Measurements from ENCODE around the gene INAFM2. TPM values are rescaled to one million over a fixed set of nuclear protein-coding genes. Genes with fewer than 3 reads are reported as not detected.

The INAFM2 gene
- total RNA-seq, 1 experiment from 2014 or later, result 8.8 TPM

DNA sequence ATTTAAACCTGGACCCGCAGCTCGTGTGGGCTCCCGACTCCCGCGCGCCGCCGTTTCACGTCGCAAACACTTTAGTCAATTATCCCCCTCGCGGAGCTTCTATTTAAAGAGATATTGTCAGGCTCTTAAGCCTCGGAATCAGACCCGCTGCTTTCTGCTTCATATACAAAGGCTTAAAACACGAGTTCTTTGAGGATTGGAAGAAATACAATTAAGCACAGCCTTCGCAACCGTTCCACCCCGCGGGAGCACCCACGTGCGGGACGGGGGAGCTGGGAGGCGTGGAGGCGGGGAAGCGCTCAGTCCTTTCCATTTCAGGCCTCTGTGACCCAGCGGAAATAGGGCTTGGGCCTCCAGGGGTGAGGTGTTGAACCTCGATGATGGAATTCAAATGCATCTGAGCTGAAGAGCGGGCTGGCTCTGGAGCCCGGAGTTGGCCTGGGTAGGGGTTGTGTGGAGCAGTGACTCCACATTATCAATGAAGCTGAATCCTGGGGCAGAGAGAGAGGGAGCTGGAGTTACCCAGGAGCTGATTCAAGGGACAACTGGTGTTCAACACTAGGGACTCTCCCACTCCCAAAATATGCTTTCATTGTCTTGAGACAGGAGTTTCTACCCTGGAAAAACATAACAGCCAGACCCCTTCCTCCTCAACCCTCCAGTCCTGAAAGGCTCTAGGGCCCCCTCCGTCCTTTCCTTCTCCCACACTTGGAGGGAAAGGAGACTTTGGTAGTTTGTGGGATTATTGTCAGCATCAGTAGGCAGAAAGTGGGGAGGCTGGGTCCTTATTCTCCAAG, 43.0 kb upstream of the INAFM2 start:
- intact Hi-C loops (cut with micrococcal nuclease), result no loop called here
- no peaks in the 10 kb centered on the region for H3K79me2 ChIP-seq (ENCODE audit: insufficient read depth, low read length)
- no peak for TF ChIP-seq CEBPB (IDR thresholded peaks at IDR 0.05; ENCODE audit: low read depth)
- TF ChIP-seq SP1 (IDR thresholded peaks at IDR 0.05; ENCODE audit: low read depth), result no peak
- no peak for TF ChIP-seq SIN3A (IDR thresholded peaks at IDR 0.05; ENCODE audit: low read depth)
- TF ChIP-seq, protein P1, sequence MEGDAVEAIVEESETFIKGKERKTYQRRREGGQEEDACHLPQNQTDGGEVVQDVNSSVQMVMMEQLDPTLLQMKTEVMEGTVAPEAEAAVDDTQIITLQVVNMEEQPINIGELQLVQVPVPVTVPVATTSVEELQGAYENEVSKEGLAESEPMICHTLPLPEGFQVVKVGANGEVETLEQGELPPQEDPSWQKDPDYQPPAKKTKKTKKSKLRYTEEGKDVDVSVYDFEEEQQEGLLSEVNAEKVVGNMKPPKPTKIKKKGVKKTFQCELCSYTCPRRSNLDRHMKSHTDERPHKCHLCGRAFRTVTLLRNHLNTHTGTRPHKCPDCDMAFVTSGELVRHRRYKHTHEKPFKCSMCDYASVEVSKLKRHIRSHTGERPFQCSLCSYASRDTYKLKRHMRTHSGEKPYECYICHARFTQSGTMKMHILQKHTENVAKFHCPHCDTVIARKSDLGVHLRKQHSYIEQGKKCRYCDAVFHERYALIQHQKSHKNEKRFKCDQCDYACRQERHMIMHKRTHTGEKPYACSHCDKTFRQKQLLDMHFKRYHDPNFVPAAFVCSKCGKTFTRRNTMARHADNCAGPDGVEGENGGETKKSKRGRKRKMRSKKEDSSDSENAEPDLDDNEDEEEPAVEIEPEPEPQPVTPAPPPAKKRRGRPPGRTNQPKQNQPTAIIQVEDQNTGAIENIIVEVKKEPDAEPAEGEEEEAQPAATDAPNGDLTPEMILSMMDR (IDR thresholded peaks at IDR 0.05 in 2 of 3, conservative IDR thresholded peaks at IDR 0.05 in 1 of 3; ENCODE audit: borderline replicate concordance in 1 of 3, insufficient read depth in 1 of 3, low read depth in 2 of 3, low read length in 2 of 3), result no peak
- TF ChIP-seq RAD21 (IDR thresholded peaks at IDR 0.05; ENCODE audit: low read depth), result no peak
- no peak for TF ChIP-seq ZFX (IDR thresholded peaks at IDR 0.05)
- TF ChIP-seq, protein P2, sequence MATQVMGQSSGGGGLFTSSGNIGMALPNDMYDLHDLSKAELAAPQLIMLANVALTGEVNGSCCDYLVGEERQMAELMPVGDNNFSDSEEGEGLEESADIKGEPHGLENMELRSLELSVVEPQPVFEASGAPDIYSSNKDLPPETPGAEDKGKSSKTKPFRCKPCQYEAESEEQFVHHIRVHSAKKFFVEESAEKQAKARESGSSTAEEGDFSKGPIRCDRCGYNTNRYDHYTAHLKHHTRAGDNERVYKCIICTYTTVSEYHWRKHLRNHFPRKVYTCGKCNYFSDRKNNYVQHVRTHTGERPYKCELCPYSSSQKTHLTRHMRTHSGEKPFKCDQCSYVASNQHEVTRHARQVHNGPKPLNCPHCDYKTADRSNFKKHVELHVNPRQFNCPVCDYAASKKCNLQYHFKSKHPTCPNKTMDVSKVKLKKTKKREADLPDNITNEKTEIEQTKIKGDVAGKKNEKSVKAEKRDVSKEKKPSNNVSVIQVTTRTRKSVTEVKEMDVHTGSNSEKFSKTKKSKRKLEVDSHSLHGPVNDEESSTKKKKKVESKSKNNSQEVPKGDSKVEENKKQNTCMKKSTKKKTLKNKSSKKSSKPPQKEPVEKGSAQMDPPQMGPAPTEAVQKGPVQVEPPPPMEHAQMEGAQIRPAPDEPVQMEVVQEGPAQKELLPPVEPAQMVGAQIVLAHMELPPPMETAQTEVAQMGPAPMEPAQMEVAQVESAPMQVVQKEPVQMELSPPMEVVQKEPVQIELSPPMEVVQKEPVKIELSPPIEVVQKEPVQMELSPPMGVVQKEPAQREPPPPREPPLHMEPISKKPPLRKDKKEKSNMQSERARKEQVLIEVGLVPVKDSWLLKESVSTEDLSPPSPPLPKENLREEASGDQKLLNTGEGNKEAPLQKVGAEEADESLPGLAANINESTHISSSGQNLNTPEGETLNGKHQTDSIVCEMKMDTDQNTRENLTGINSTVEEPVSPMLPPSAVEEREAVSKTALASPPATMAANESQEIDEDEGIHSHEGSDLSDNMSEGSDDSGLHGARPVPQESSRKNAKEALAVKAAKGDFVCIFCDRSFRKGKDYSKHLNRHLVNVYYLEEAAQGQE (IDR thresholded peaks at IDR 0.05; ENCODE audit: low read depth), result no peak
- TF ChIP-seq POLR2A (IDR thresholded peaks at IDR 0.05; ENCODE audit: borderline replicate concordance, extremely low read depth, insufficient read depth, insufficient read length), result no peak
- TF ChIP-seq TCF7L2 (IDR thresholded peaks at IDR 0.05; ENCODE audit: borderline replicate concordance, extremely low read depth, insufficient read depth, insufficient read length), result no peak
- H3K4me3 ChIP-seq (replicated peaks in 1 of 2; ENCODE audit: low read depth in 1 of 2, low read length in 2 of 2), result no peak overlapping the region
- ChIA-PET POLR2A (no interaction called here), CTCF (interaction anchor here (1.7 to 5.6 kb wide), 9 partner anchors 8 to 234 kb away, joined by 5 to 134 read pairs (median 24); partner anchors contain the start of genes CCDC9B, INAFM2 and PLCB2), RAD21 (ENCODE audit: low non-redundant PET in 1 of 2, low total read pairs in 2 of 2, uncharacterized antibody in 2 of 2, unreplicated experiment in 2 of 2) (no interaction called here)
- no peaks in the 10 kb centered on the region; a peak in 1 of 4 replicates for H3K36me3 ChIP-seq (ENCODE audit: control insufficient read depth in 1 of 2, insufficient read depth in 2 of 2, low read length in 2 of 2)
- H3K9me3 ChIP-seq (ENCODE audit: control insufficient read depth in 1 of 2, insufficient read depth in 1 of 2, low read depth in 1 of 2, low read length in 2 of 2), result no peaks in the 10 kb centered on the region
- H3K27me3 ChIP-seq (ENCODE audit: insufficient read depth, low read length), result no peaks in the 10 kb centered on the region
- H3K27ac ChIP-seq (ENCODE audit: low read depth, low read length), result no peak overlapping the region
- H3K9me2 ChIP-seq (ENCODE audit: insufficient read depth), result no peaks in the 10 kb centered on the region
- H3K4me2 ChIP-seq (ENCODE audit: low read length), result no peak overlapping the region
- peaks cover 7 to 29% of the 10 kb centered on the region in 2 experiments for H3K4me1 ChIP-seq (ENCODE audit: control insufficient read depth in 1 of 2, insufficient read depth in 2 of 2, low read length in 2 of 2)
- H3K9ac ChIP-seq (ENCODE audit: low read length), result no peak overlapping the region
- BruUV-seq (replicated peaks), result no TSS peak
- no peak for DNase-seq (ENCODE audit: low read depth, low spot score)
- H4K20me1 ChIP-seq (ENCODE audit: insufficient read depth), result no peaks in the 10 kb centered on the region
- H2AFZ ChIP-seq (ENCODE audit: low read depth, low read length, poor library complexity, severe bottlenecking), result no peak overlapping the region
- no peak for ATAC-seq

Measured in HCT116 (cell line).